ENCODE data around the gene DIDO1. TPM values are rescaled to one million over a fixed set of nuclear protein-coding genes. Genes with fewer than 3 reads are reported as not detected.

Gene DIDO1
- total and polyA plus RNA-seq, 2 of the 13 experiments (the other 11 are each of a cell fraction or from before 2014, with no cell fraction given): 75.0 to 75.1 TPM

DNA sequence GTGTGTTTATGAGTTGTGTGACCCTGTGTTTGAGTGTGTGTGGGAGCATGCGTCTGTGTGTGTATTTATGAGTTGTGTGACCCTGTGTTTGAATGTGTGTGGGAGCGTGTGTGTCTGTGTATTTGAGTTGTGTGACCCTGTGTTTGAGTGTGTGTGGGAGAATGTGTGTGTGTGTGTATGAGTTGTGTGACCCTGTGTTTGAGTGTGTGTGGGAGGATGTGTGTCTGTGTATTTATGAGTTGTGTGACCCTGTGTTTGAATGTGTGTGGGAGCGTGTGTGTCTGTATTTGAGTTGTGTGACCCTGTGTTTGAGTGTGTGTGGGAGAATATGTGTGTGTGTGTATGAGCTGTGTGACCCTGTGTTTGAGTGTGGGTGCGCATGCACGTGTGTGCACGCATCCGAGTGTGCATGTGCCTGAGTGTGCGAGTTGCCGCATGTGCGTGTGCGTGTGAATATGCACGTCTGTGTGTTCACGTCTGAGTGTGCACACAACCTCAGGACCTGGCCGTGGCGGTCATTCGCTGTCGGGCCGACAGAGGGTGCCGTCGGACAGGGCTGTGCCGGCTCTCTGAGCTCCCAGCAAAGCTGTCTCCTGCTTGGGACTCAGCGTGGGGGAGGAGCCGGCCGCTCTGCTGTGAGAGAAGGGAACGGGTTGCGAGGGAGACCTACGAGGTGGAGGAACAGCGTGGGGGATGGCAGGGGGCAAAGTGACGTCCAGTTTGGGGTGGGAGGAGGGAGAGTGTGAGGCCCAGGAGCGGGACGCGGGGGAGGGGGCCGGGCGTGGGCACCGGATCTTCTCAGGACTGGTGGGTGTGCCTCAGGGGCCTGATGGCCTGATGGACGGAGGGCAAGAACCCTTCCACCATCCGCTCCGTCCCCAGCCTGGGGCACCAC, 45.9 kb upstream of the DIDO1 start (continued):
- 0 out of 2 replicates have a peak, but pooled peaks have one; percentile 45 for TF ChIP-seq BATF2 (CRISPR knock-in tag; IDR thresholded peaks at IDR 0.05)
- TF ChIP-seq HDAC2 (CRISPR knock-in tag; IDR thresholded peaks at IDR 0.05): peak; percentile 84
- TF ChIP-seq, protein P1, sequence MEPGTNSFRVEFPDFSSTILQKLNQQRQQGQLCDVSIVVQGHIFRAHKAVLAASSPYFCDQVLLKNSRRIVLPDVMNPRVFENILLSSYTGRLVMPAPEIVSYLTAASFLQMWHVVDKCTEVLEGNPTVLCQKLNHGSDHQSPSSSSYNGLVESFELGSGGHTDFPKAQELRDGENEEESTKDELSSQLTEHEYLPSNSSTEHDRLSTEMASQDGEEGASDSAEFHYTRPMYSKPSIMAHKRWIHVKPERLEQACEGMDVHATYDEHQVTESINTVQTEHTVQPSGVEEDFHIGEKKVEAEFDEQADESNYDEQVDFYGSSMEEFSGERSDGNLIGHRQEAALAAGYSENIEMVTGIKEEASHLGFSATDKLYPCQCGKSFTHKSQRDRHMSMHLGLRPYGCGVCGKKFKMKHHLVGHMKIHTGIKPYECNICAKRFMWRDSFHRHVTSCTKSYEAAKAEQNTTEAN (CRISPR knock-in tag; conservative IDR thresholded peaks at IDR 0.05): peak; percentile 98
- peak; percentile 88 for TF ChIP-seq SMAD3 (CRISPR knock-in tag; IDR thresholded peaks at IDR 0.05)
- TF ChIP-seq ZBTB20 (CRISPR knock-in tag; IDR thresholded peaks at IDR 0.05; ENCODE audit: borderline replicate concordance, low read depth): 0 out of 2 replicates have a peak, but pooled peaks have one; percentile 24
- TF ChIP-seq ZNF260 (CRISPR knock-in tag; IDR thresholded peaks at IDR 0.05; ENCODE audit: borderline replicate concordance, low read depth): 0 out of 2 replicates have a peak, but pooled peaks have one; percentile 81
- peak; percentile 98 for TF ChIP-seq KLF13 (CRISPR knock-in tag; IDR thresholded peaks at IDR 0.05)
- TF ChIP-seq HOXA3 (CRISPR knock-in tag; IDR thresholded peaks at IDR 0.05): peak; percentile 69; the same call in 1 of the 2 replicates
- no peak for TF ChIP-seq SNAI1 (CRISPR knock-in tag; IDR thresholded peaks at IDR 0.05; ENCODE audit: borderline replicate concordance)
- peak; percentile 84 for TF ChIP-seq ZNF574 (CRISPR knock-in tag; IDR thresholded peaks at IDR 0.05)
- TF ChIP-seq TRAFD1 (CRISPR knock-in tag; IDR thresholded peaks at IDR 0.05; ENCODE audit: borderline replicate concordance): peak; percentile 99
- TF ChIP-seq ZNF792 (CRISPR knock-in tag; IDR thresholded peaks at IDR 0.05): peak; percentile 81; the same call in 1 of the 2 replicates
- peak; percentile 67; the same call in 1 of the 2 replicates for TF ChIP-seq FOXC1 (CRISPR knock-in tag; IDR thresholded peaks at IDR 0.05; ENCODE audit: borderline replicate concordance)
- TF ChIP-seq, protein P2, sequence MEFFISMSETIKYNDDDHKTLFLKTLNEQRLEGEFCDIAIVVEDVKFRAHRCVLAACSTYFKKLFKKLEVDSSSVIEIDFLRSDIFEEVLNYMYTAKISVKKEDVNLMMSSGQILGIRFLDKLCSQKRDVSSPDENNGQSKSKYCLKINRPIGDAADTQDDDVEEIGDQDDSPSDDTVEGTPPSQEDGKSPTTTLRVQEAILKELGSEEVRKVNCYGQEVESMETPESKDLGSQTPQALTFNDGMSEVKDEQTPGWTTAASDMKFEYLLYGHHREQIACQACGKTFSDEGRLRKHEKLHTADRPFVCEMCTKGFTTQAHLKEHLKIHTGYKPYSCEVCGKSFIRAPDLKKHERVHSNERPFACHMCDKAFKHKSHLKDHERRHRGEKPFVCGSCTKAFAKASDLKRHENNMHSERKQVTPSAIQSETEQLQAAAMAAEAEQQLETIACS (CRISPR knock-in tag; IDR thresholded peaks at IDR 0.05): no peak
- TF ChIP-seq TARDBP (CRISPR knock-in tag; IDR thresholded peaks at IDR 0.05): peak; percentile 50; the same call in 1 of the 2 replicates
- TF ChIP-seq SKI (IDR thresholded peaks at IDR 0.05; ENCODE audit: partially characterized antibody): peak; percentile 60
- 0 out of 2 replicates have a peak, but pooled peaks have one; percentile 60 for TF ChIP-seq TBP (CRISPR knock-in tag; IDR thresholded peaks at IDR 0.05)
- TF ChIP-seq SP1 (IDR thresholded peaks at IDR 0.05): no peak
- peak; percentile 11; the same call in 1 of the 2 replicates for TF ChIP-seq SP1 (CRISPR knock-in tag; IDR thresholded peaks at IDR 0.05)
- TF ChIP-seq DNMT1 (CRISPR knock-in tag; IDR thresholded peaks at IDR 0.05): peak; percentile 99
- no peak for TF ChIP-seq SRSF1 (optimal IDR thresholded peaks at IDR 0.05; ENCODE audit: low read depth, low read length)
- peak; percentile 34; the same call in 1 of the 2 replicates for TF ChIP-seq ZNF232 (CRISPR knock-in tag; IDR thresholded peaks at IDR 0.05; ENCODE audit: borderline replicate concordance)

All from HepG2 (cell line).